EL (cell line): Measurements from ENCODE around the gene POLR3G.

ENCODE experiments used
- DNase-seq: peaks from one replicate; pipeline ENCODE4 v3.0.0-alpha.2; 2016

The POLR3G gene

DNA sequence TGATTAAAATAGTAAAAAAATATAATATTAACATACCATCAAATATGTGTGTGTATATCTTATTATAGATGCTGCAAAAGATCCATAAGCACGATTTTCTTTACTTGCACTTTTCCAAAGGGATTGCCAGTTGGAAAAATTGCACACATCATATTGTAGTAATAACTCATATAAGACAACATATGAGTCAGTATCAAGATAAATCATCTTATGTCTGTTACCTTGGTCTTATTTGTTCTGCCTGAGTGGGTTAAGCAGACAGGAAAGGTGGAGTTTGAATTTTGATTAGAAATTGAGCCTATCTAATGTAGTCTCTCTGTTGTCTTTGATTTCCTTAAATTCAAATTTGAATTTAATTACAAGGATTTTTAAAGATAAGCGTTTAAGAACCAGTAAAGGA, 30.1 kb downstream of the POLR3G start:
- DNase-seq, result no peak

DNA sequence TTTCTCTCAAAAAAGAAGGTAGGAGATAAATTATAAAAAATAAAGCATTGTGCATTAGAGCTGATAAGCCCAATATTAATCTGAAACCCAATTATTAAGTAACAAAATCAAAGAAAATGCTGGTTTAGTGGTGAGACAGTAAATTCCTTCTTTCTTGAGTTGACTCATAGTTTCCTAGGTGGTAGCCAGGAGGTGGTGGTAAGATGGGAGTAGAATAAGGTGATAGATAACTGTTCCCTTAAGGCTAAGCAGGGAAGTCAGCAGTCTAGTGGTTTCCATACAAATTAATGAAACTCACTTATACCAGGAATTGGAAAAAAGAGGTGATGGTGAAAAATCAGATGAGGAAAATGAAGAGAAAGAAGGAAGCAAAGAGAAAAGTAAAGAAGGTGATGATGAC, 31.6 kb downstream of the POLR3G start:
- no peak for DNase-seq

DNA sequence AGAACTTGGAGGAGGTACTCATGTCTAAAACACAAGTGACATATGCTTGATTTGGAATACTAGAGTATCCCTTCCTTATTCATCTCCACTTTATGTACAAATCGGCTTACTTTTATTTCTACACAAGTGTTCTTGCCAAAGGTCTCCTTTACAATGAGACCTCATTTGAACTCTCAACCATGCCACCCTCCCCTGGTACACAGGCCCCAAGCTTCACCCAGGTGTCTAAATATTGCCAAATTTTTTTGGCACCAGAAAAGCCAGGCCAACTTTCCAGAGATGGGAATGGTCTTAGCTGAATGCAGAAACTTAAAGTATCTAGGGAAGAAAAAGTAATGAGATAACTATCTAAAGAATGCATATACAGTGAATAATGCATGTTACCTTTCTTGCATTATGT, 35.8 kb downstream of the POLR3G start:
- no peak for DNase-seq

DNA sequence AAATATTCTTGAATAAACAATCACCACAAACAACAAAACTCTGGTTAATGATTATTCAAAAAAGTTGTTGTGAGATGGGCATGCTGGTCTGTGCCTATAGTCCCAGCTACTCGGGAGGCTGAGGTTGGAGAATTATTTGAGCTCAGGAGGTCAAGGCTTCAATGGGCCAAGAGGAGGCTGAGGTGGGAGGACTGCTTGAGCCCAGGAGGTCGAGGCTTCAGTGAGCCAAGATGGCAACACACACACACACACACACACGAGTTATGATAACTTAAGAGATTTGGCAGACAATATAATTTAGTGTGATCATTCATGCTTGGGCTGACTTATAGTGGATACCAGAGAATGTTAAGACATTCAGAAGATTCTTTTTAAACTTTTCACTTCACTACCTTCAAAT, 39.9 kb downstream of the POLR3G start:
- no peak for DNase-seq

DNA sequence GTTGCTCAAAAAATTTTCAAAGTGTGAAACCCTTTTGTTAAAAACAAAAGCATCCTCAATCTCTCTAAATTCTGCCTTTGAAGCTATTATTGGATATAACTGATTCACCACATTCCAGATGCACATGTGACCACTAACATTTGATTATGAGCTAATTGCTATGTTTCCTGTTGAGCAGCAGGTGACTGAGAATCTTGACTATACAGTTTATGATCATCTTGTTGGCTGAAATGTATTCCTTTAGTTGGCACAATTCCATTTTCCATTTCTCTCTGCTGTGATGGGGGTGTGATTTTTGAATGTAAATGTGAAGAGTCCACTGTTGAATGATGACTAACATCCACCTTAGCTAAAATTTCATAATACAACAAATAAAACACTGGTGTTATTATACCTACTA, 44.0 kb downstream of the POLR3G start:
- DNase-seq, result peak; percentile 61

DNA sequence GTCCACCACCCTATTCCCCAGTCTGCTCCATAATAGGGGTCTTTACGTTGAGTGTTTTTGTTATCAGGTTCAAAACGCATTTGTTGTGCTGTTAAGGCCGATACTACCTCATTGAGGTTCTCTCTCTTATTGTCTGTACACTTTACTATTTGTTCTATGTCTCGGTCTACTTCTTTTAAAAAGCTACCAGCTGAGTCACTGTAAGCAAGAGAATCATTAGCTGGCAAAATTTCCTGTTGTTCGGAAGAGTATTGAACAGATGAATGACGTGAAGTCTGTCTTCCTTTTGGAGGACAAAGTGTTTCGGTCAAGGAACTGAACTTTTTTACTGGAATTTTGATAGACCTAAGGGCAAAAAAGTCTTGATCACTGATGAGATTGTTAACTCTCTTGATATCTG, 44.4 kb downstream of the POLR3G start:
- DNase-seq, result no peak

DNA sequence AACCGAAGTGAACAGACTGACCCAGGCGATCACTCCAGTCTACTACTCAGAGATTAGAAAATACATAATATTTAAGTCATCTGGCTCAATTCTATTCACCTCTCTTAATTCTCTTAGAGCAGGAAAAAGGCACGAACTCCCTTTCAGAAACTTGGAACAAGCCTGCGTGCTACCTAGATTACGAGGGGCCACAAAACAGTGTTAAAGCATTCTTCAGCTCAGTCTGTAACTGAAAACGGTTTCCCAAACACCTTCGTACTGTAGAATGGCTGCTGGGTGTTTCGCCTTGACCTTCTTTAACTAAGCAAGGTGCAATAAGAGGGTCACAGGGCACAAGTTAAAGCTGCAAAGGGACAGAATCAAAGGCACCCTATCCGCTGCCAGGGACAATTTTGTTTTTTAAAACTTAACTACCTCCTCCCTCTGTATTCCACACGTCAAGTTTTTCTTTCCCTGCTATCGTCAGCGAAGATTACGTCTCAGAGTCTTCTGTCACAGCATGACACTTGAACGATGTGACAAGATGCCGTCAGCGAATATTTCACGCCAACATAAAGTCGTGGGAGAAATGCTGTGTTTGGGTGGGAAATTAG, 54.0 kb downstream of the POLR3G start:
- DNase-seq, result peak; percentile 21

DNA sequence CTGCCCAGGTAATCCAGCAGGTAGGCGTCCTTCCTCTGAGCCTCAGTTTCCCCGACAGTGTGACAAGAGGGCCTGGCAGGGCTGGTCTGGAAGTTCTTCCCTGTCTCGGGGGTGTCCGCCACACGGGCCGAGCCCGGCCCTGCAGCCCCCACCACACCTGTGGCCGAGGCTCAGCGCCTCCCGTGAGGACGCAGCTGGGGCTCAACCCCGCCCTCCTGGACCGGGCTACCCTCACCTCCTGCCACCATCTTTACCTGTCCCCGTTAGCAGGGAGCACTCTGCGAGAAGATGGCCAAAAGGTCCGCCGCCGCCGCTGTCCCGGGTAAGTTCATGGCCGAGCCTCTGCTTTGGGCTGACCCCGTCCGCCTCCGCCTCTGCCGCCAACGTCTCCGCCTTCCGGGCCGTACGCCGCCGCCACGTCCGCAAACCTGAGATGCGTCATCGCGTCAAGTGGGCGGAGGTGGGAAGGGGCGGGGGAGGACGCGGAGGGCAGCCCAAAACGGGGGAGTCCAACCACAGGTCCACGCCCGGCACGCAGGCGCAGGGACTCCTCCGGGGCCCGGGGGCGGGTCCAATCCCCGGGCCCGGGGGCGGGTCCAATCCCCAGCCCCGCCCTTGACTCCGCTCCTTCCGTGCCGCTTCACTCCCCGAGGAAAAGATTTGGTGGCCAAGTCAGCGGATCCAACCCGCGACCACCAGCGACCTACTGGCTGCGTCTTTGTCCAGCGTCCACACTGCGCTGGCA, 54.7 kb downstream of the POLR3G start, which contains the start of gene LYSMD3:
LYSMD3 (minus strand) TSS at position 391 of the 745 bp plus-strand sequence. CDS start 4,295 bp downstream, outside the sequence.
- DNase-seq, result peak; percentile 98

DNA sequence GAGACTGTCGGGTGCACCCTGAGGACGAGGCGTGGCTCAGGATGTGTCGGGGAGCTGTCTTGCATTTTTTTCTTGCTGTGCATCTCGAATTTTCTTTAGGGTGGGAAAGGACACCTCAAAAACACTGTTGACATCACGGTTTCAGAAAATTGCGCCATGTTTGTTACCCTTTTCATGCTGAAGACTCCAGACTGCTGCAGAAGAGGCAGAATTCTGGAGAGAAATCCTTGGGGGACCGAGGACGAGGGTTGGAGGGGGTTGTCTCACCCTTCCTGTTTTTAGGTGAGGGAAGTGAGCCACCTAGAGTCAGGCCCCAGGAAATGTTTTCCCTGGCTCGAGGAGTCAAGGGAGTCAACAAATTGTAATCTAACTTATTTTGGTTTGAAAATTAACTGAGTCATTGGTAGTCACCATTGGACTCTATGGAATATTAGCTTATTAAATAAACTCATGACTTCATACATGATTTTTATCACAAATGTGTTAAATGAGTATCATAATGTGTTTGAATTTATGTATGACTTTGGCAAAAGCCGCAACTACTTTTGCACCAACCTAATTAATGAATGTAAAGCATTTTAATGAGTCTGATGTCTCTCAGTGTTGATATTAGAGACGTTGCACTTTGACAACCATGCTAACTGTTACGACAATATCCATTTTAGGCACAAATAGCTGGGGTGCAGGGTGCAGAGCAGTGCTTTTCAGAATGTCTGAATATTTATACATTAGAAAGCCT, 55.4 kb downstream of the POLR3G start:
- DNase-seq, result peak; percentile 82

DNA sequence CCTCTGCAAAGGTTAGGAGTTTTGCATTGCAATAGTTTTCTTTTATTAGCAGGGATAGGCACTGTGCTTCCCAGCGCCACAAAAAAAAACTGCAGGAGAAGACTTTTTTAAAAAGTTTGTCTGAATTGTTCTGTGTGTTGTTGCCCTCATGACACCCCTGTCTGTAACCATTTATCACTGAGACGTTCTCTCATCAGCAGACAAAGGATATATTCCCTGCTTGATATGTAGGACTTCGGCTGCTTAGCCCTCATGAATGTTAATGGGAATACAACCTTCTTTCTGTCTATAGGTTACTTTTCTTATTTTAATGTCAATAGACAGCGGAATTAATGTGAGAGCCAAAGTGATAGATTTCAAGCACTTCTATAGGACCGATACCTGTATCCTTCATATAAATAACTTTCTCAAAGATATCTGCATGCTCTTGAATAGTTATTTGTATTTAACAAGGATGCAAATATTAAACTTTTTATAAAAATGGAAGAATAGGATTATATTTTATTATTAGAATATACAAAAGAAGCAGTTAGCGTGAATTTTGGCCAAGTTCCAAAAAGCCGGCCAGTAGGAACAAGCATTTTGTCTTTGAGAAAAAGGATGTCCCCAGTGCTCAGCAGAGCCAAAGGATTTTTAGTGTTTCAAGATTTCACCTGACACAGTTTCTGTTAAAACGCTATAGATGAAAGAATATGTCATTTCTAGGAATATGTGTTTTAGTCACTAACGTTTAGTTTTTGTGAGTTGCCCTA, 56.2 kb downstream of the POLR3G start:
- DNase-seq, result no peak

DNA sequence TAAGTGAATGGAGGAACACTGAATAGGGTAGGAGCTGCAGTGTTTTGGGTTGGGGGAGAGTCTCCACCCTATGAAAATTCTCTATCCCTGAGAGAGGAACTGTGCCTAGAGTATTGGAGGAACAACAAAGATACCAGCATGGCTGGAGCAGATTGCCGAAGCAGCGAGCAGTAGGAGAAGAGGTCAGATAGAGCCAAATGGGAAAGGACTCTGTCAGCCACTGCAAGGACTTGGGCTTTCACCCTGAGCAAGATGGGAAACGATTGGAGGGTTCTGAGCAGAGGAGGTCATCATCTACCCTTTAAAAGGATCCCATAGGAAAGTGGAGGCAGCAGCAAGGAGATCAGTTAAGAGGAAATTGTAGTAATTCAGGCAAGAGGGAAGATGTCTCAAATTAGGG, 59.1 kb downstream of the POLR3G start:
- DNase-seq, result no peak

DNA sequence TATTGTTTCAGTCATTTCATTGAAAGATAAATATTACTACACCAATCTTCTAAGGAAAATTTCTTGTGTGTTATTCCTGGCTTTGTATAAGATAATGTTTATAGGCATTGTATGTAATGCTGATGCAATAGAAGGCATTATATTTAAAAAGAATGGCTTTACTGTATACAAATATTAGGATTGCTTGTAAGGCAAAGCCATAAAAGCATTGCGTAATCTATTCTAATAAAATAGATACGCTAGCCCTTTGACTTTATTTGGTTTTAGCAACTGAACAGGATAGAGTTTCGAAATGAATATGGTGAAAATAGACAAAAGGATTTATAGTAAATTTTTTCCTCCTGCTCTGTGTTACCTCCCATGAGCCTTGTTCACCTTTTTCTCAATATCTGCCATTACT, 60.3 kb downstream of the POLR3G start:
- no peak for DNase-seq

DNA sequence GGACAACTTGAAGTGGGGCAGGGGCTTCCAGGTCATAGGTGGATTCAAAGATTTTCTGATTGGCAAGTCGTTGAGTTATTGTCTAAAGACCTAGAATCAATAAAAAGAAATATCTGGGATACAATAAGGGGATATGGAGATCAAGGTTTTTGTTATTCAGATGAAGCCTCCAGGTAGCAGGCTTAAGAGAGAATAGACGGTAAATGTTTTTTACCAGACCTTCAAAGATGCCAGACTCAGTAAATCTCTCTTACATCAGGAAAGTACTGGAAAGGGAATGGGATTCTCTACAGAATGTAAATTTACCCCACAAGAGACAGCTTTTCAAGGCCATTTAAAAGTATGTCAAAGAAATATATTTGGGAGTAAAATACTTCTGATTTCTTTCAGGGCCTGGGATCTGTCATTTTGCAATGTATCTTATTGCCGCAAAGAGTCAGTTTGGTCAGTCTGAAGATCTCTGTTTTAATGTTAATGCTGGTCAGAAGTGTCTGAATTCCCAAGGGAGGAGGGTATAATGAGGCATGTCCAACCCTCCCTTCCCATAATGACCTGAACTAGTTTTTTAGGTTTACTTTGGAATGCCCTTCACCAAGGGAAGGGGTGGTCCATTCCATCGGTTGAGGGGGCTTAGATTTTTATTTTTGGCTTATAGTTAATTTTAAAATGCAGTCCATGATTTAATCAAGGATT, 68.3 kb downstream of the POLR3G start:
- DNase-seq, result no peak

DNA sequence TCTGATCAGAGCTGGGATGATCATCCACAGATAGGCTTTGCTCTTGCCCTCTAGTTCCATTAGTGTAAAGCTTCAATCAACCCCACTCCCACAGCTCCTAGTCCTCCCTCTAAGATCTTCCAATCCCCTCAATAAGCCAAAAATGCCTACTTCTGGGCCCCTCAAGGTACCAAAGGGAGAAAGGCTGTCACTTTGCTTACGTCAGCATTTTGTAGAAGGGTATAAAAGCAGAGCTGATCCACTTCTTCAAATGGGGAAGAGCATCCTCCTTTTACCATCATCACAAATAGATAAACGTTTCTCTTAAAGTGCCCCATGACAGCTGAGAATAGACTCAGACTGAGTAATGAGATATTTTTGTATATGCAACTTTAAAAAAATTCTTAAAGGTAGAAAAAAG, 70.8 kb downstream of the POLR3G start:
- no peak for DNase-seq

DNA sequence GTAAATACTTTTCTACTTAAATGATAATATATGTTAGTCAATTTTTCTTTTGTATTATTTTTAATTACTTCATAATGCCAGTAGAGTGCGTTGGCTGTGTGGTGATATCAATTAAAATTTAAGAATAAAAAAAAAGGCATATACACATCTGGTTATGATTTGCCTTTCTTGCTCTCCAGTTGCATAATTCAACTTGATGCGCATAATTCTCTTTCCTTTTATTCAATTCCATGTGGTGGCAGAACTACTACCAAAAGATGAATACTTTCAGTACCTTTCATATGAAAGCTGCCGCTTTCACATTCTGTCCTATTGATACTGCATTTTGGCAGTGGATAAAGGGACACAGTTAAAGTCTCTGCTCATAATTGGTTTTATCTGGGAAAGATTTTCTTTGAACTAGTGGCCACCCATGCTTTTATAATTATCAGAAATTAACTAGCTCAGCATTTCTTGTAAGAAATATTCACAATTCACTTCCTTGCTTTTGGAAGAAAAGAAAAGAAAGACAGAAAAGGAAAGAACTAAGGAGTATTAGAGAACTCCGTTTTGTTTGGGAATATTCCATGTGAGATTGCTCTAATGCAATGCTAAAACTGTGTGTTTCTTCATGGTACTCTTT, 71.7 kb downstream of the POLR3G start:
- DNase-seq, result no peak

DNA sequence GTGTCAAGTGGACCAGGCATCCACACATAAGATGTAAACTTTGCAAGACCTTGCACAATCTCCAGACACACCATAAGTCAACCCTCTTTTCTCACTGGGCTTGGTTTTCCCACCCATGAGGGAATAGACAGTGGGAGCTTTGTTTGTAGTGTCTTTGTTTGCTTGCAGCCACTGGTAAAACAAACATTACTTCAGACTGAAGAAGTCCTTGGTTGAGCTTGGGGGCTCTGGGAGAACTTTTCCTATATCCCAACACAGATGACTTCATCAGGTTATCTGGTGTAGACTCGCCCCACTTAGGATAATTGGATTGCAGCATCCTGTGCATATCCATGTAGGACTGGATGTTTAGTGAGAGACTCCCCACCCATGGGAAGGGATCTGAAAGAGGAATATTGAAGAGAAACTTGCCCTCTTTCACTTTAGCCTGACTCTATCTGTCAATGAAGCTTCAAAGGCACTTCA, 72.4 kb downstream of the POLR3G start:
- DNase-seq, result no peak

DNA sequence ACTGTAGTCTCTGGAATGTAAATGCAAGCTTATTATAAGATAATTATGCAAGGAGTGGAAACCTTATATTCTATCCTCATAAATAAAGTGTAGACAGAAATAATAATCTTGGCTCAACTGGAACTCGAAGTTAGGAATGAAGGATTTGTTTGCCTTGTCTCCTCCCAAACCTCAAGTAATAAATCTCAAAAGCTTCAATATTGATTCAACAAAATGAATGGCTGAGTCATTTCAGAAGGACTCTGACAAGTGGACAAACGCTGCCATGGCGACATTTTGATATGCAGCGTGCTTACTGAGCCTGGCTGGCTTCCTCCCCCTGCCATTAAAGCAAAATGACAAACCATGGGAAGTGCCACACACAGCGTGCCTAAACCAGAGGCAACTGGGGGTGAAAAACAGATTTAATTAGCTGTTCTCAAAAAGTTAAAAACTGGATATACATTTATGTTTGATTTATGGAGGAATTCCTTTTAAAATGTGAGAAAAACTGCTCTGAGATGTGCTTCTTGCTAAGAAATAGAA, 73.5 kb downstream of the POLR3G start:
- DNase-seq, result no peak

DNA sequence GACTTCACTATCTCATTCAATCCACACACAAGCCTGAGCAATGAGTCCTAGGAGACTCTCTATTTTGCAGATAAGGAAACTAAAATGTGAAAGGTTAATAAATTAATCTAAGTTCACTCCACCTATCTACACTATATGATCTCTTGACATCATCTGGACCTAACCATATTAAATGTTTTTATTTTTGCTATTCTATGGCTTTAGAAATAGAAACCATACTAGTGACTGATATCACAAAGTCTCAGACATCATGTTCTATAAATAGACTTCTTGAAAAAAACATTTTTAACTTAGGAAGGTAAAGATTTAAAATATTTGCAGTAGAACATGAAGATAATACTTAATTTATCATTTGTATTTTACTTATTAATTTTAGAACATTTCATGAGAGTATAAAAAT, 74.6 kb downstream of the POLR3G start:
- no peak for DNase-seq

DNA sequence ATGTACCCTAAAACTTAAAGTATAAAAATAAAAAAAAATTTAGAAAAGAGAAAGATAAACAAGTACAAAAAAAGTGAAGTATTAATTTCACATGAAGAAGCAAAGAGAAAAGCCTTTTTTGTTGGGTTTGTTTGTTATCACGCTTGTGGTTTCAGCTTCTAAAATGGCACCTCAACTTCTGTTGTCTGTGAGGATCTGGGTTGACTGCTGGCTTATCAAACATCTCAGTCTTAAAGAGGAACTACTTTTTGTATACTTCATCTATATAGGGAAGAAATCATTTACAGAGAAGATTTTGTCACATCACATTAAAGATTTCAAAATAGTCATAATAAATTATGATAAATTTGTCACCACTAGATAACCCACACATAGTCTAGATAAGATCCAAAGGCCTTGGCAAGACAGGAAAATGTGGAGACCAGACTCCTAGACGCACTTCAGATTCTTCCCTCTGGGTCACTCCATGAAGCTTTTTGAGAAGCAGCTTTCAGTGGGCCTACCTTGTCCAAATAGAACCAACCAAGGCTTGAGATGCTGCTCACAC, 75.1 kb downstream of the POLR3G start:
- no peak for DNase-seq

DNA sequence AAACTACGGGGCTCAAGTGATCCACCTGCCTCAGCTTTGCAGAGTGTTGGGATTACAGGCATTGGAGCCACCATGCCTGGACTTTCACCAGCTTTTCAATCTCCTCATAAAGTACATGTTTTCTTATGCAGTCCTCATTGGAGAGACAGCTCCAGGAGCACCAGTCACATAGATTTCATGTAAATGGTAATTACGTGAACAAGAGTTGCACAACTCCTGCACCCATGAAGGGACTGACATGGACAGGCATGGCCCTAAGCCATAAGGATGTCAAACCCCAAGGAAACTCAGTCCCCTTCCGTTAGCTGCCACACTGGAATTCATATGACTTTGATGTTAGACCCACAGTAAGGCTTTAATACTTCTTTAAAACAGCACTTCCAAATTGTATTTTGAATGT, 76.3 kb downstream of the POLR3G start:
- DNase-seq, result no peak

DNA sequence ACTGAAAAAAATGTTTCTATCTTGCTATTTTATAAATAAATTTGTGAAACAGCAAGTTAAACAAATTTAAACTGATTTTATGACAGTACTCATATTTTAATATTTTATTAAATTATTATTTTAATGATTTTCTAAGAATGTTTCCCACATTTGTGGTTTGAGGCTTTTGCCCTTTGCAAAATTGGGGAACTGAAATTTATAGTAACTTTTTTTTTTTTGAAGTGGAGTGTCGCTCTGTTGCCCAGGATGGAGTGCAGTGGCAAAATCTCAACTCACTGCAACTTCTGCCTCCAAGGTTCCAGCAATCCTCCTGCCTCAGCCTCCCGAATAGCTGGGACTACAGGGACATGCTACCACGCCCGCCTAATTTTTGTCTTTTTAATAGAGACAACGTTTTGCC, 76.7 kb downstream of the POLR3G start:
- DNase-seq, result no peak

DNA sequence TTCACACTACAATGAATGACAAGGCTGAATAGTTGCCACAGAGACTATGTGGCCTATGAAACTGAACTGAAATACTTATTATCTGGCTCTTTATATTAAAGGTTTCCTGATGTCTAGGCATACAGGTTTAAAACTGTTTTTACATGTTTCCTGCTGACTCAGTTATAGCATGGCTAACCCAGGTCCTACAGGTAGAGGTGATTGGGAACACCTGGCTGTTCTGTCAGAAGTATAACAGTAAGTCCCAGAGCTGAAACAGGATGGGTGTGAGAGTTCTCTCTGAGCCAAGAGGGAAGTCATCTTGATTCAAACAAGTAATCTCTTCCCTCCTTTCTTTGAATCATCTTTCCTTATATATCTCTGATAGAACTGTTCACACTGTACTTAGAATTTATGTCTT, 79.0 kb downstream of the POLR3G start:
- no peak for DNase-seq
